Liver (tissue), 9 donors: ENCODE data around the gene MAP10. TPM values are rescaled to one million over a fixed set of nuclear protein-coding genes. Genes with fewer than 3 reads are reported as not detected.
A peak's percentile ranks its signal among the peaks of the same experiment; 100 is the strongest.

ENCODE experiments used
- DNase-seq: peaks from one replicate; pipeline ENCODE4 v3.0.0-alpha.2; 2017; ENCODE audit warnings: low spot score
- H3K27ac ChIP-seq, 2 donors: one replicate each; pipeline ENCODE4 v1.7.0; 2013; ENCODE audit warnings: inconsistent platforms in 2 of 2, low read length in 2 of 2, control low read depth in 1 of 2, low read depth in 1 of 2, mild to moderate bottlenecking in 1 of 2
- H3K27me3 ChIP-seq, 4 donors: one replicate each; pipeline versions ENCODE4 v1.6.1 to v1.7.0; 2013; ENCODE audit warnings: low read length in 3 of 4, inconsistent platforms in 1 of 4, mild to moderate bottlenecking in 1 of 4, moderate library complexity in 1 of 4; ENCODE audit not compliant: control insufficient read depth in 4 of 4, insufficient read depth in 4 of 4
- H3K36me3 ChIP-seq, 4 donors: one replicate each; pipeline versions ENCODE4 v1.6.1 to v1.7.0; 2013; ENCODE audit warnings: low read length in 3 of 4, mild to moderate bottlenecking in 3 of 4, low read depth in 1 of 4, moderate library complexity in 1 of 4; ENCODE audit not compliant: control insufficient read depth in 4 of 4, insufficient read depth in 3 of 4
- H3K4me1 ChIP-seq, 4 donors: one replicate each; pipeline versions ENCODE4 v1.6.1 to v1.7.0; 2013; ENCODE audit warnings: low read length in 3 of 4, mild to moderate bottlenecking in 3 of 4, moderate library complexity in 1 of 4; ENCODE audit not compliant: control insufficient read depth in 4 of 4, insufficient read depth in 4 of 4
- H3K4me3 ChIP-seq, 3 donors: one replicate each; pipeline versions ENCODE4 v1.6.1 to v1.7.0; 2013; ENCODE audit warnings: low read length in 3 of 3, control low read depth in 1 of 3, low read depth in 1 of 3, mild to moderate bottlenecking in 1 of 3
- H3K9ac ChIP-seq, 2 donors: one replicate each; pipeline ENCODE4 v1.7.0; 2013; ENCODE audit warnings: low read length in 2 of 2, mild to moderate bottlenecking in 2 of 2, moderate library complexity in 2 of 2, control low read depth in 1 of 2, low read depth in 1 of 2
- H3K9me3 ChIP-seq, 4 donors: one replicate each; pipeline versions ENCODE4 v1.6.1 to v1.7.0; 2013; ENCODE audit warnings: low read length in 3 of 4; ENCODE audit not compliant: control insufficient read depth in 4 of 4
- EGR1 ChIP-seq, 2 donors: IDR thresholded peaks; 2 replicates each; pipeline ENCODE4 v1.6.1; 2016 to 2018; ENCODE audit warnings: antibody characterized with exemption in 2 of 2, low read depth in 2 of 2
- FOXA1 ChIP-seq: IDR thresholded peaks from 2 replicates; pipeline ENCODE4 v1.6.1; 2016; ENCODE audit warnings: antibody characterized with exemption
- FOXA2 ChIP-seq: IDR thresholded peaks from 2 replicates; pipeline ENCODE4 v1.6.1; 2016; ENCODE audit warnings: antibody characterized with exemption
- GABPA ChIP-seq, 2 donors: IDR thresholded peaks in 1 of 2; conservative IDR thresholded peaks in 1 of 2; 2 replicates each; pipeline ENCODE4 v1.6.1; 2016; ENCODE audit warnings: antibody characterized with exemption in 2 of 2, mild to moderate bottlenecking in 1 of 2, moderate library complexity in 1 of 2
- HNF4A ChIP-seq, 2 donors: conservative IDR thresholded peaks; 2 replicates each; pipeline ENCODE4 v1.6.1; 2016; ENCODE audit warnings: antibody characterized with exemption in 2 of 2, mild to moderate bottlenecking in 2 of 2
- HNF4G ChIP-seq: IDR thresholded peaks from 2 replicates; pipeline ENCODE4 v1.6.1; 2016; ENCODE audit warnings: antibody characterized with exemption
- MAX ChIP-seq: IDR thresholded peaks from 2 replicates; pipeline ENCODE4 v1.6.1; 2016; ENCODE audit warnings: antibody characterized with exemption
- NR2F2 ChIP-seq: IDR thresholded peaks from 2 replicates; pipeline ENCODE4 v1.6.1; 2016; ENCODE audit warnings: antibody characterized with exemption
- RAD21 ChIP-seq, 2 donors: IDR thresholded peaks; 2 replicates each; pipeline ENCODE4 v1.6.1; 2016; ENCODE audit warnings: antibody characterized with exemption in 2 of 2, mild to moderate bottlenecking in 2 of 2
- RXRA ChIP-seq, 2 donors: IDR thresholded peaks; 2 replicates each; pipeline ENCODE4 v1.6.1; 2017 to 2018; ENCODE audit warnings: antibody characterized with exemption in 2 of 2, mild to moderate bottlenecking in 1 of 2
- SP1 ChIP-seq: IDR thresholded peaks from 2 replicates; pipeline ENCODE4 v1.6.1; 2018; ENCODE audit warnings: antibody characterized with exemption, mild to moderate bottlenecking
- TAF1 ChIP-seq: conservative IDR thresholded peaks from 2 replicates; pipeline ENCODE4 v1.6.1; 2016; ENCODE audit warnings: antibody characterized with exemption, mild to moderate bottlenecking
- YY1 ChIP-seq: IDR thresholded peaks from 2 replicates; pipeline ENCODE4 v1.6.1; 2016; ENCODE audit warnings: antibody characterized with exemption, mild to moderate bottlenecking
- ZBTB33 ChIP-seq: IDR thresholded peaks from 2 replicates; pipeline ENCODE4 v1.6.1; 2016; ENCODE audit warnings: antibody characterized with exemption
- whole genome bisulfite sequencing: extraction: QIAGEN DNeasy Blood & Tissue Kit; methylation state at CpG from one replicate; pipeline ENCODE4 v1.1.7; 2013; 5-methylcytosine and 5-hydroxymethylcytosine counted together
- polyA plus RNA-seq, 2 donors: library from polyadenylated mRNA; stranded (reverse) in 1 of 2; unstranded in 1 of 2; fragments of 200-250 nt in 1 of 2; fragments of >200 nt in 1 of 2; fragmentation: Nextera tagmentation in 1 of 2; extraction: Ambion mirVana in 1 of 2; gene quantifications; one replicate each; pipeline versions ENCODE4 v1.2.1 to v1.2.3, GENCODE V29; 2013 to 2015
- total RNA-seq, 2 donors: library from RNA; depleted of rRNA; stranded (reverse); fragments of >200 nt; gene quantifications; one replicate each; pipeline ENCODE4 v1.2.3, GENCODE V29; 2014
- TF ChIP-seq, protein P1 (sequence below): IDR thresholded peaks from 2 replicates; pipeline ENCODE4 v1.6.1; 2016; ENCODE audit warnings: antibody characterized with exemption
- TF ChIP-seq, protein P2 (sequence below): fragments of 150-350 bp; IDR thresholded peaks from 2 replicates; pipeline ENCODE4 v1.5.1; 2017; ENCODE audit warnings: improper control_type of control experiment, low read depth, low read length; ENCODE audit not compliant: missing input control
- TF ChIP-seq, protein P3 (sequence below): IDR thresholded peaks from 2 replicates; pipeline ENCODE4 v1.6.1; 2016; ENCODE audit warnings: antibody characterized with exemption, mild to moderate bottlenecking
- donor health status: healthy.
- donor health status: healthy.
- donor health status: healthy.
- donor health status: healthy.
- donor health status: healthy.

The MAP10 gene
- total and polyA plus RNA-seq, 4 donors: 0.96 to 2.7 (median 1.8) TPM

DNA sequence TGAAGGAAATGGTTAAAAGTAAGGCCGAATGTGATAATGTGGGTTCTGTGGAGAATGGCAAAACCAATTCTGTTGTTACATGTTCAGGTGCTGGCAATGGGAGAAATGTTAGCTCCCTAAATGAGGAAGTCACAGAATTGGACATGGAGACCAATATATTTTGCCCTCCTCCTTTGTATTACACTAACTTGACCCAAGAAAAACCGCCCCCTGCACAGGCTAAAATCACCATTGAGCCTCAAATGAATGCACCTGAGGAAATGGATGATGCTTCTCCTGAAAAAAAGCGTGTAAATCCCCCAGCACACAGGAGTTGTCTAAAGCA, 932 bp downstream of the MAP10 start:
- H3K4me1 ChIP-seq: peaks cover 0 to 14% (median 4%) of the 10 kb centered on the region in 4 donors

More for the DNA sequence above, 932 bp downstream of the MAP10 start:
- no peaks in the 10 kb centered on the region for H3K9me3 ChIP-seq
- H3K27ac ChIP-seq: peak overlapping the region; percentile 73 to 79
- no peak for DNase-seq
- 74% methylated on average over 3 of the region's 3 CpGs for WGBS
- H3K4me3 ChIP-seq: peak overlapping the region; percentile 68 to 86 (median 83)
- TF ChIP-seq, protein P1, sequence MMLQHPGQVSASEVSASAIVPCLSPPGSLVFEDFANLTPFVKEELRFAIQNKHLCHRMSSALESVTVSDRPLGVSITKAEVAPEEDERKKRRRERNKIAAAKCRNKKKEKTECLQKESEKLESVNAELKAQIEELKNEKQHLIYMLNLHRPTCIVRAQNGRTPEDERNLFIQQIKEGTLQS: no peak
- TF ChIP-seq FOXA1: no peak
- TF ChIP-seq, protein P2, sequence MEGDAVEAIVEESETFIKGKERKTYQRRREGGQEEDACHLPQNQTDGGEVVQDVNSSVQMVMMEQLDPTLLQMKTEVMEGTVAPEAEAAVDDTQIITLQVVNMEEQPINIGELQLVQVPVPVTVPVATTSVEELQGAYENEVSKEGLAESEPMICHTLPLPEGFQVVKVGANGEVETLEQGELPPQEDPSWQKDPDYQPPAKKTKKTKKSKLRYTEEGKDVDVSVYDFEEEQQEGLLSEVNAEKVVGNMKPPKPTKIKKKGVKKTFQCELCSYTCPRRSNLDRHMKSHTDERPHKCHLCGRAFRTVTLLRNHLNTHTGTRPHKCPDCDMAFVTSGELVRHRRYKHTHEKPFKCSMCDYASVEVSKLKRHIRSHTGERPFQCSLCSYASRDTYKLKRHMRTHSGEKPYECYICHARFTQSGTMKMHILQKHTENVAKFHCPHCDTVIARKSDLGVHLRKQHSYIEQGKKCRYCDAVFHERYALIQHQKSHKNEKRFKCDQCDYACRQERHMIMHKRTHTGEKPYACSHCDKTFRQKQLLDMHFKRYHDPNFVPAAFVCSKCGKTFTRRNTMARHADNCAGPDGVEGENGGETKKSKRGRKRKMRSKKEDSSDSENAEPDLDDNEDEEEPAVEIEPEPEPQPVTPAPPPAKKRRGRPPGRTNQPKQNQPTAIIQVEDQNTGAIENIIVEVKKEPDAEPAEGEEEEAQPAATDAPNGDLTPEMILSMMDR: no peak
- TF ChIP-seq NR2F2: no peak
- no peak for TF ChIP-seq EGR1 (IDR thresholded peaks at IDR 0.05; ENCODE audit: low read depth in 2 of 2)
- no peak for TF ChIP-seq HNF4A (conservative IDR thresholded peaks at IDR 0.05)
- no peak for TF ChIP-seq HNF4G
- no peak for TF ChIP-seq RXRA (IDR thresholded peaks at IDR 0.05)
- TF ChIP-seq RAD21 (IDR thresholded peaks at IDR 0.05): no peak
- no peak for TF ChIP-seq TAF1
- no peak for TF ChIP-seq GABPA (IDR thresholded peaks at IDR 0.05 in 1 of 2, conservative IDR thresholded peaks at IDR 0.05 in 1 of 2)
- TF ChIP-seq YY1: no peak
- TF ChIP-seq ZBTB33: no peak
- TF ChIP-seq SP1: no peak
- TF ChIP-seq FOXA2: no peak
- TF ChIP-seq, protein P3, sequence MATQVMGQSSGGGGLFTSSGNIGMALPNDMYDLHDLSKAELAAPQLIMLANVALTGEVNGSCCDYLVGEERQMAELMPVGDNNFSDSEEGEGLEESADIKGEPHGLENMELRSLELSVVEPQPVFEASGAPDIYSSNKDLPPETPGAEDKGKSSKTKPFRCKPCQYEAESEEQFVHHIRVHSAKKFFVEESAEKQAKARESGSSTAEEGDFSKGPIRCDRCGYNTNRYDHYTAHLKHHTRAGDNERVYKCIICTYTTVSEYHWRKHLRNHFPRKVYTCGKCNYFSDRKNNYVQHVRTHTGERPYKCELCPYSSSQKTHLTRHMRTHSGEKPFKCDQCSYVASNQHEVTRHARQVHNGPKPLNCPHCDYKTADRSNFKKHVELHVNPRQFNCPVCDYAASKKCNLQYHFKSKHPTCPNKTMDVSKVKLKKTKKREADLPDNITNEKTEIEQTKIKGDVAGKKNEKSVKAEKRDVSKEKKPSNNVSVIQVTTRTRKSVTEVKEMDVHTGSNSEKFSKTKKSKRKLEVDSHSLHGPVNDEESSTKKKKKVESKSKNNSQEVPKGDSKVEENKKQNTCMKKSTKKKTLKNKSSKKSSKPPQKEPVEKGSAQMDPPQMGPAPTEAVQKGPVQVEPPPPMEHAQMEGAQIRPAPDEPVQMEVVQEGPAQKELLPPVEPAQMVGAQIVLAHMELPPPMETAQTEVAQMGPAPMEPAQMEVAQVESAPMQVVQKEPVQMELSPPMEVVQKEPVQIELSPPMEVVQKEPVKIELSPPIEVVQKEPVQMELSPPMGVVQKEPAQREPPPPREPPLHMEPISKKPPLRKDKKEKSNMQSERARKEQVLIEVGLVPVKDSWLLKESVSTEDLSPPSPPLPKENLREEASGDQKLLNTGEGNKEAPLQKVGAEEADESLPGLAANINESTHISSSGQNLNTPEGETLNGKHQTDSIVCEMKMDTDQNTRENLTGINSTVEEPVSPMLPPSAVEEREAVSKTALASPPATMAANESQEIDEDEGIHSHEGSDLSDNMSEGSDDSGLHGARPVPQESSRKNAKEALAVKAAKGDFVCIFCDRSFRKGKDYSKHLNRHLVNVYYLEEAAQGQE: no peak
- TF ChIP-seq MAX: no peak
- H3K36me3 ChIP-seq: no peaks in the 10 kb centered on the region
- no peaks in the 10 kb centered on the region for H3K27me3 ChIP-seq
- peak overlapping the region in 1 of 2 donors; percentile 37 for H3K9ac ChIP-seq
